Breast epithelium (tissue), 4 donors: ENCODE measurements around the gene GNB3. TPM values are rescaled to one million over a fixed set of nuclear protein-coding genes. Genes with fewer than 3 reads are reported as not detected.

ENCODE experiments used
- DNase-seq, 2 donors: peaks; one replicate each; pipeline ENCODE4 v3.0.0-alpha.2; 2019; ENCODE audit warnings: low spot score in 2 of 2
- H3K27ac ChIP-seq, 2 donors: fragments of 200-600 bp; sonication (generic) in 1 of 2; one replicate each; pipeline ENCODE4 v1.5.1; 2016 to 2019; ENCODE audit warnings: mild to moderate bottlenecking in 1 of 2
- H3K27me3 ChIP-seq, 2 donors: fragments of 200-600 bp; sonication (generic) in 1 of 2; one replicate each; pipeline versions ENCODE4 v1.5.1 to v1.6.0; 2017 to 2019; ENCODE audit warnings: control low read depth in 1 of 2, mild to moderate bottlenecking in 1 of 2
- H3K36me3 ChIP-seq: fragments of 200-600 bp; one replicate; pipeline ENCODE4 v1.5.1; 2019
- H3K4me1 ChIP-seq, 2 donors: fragments of 200-600 bp; sonication (generic); one replicate each; pipeline ENCODE4 v1.5.1; 2016 to 2019; ENCODE audit warnings: control low read depth in 1 of 2
- H3K4me3 ChIP-seq, 3 donors: fragments of 200-600 bp; sonication (generic); 1 replicate in 2 of 3; 2 replicates in 1 of 3; pipeline ENCODE4 v1.5.1; 2016 to 2019; ENCODE audit warnings: mild to moderate bottlenecking in 3 of 3, moderate library complexity in 2 of 3
- H3K9me3 ChIP-seq, 2 donors: fragments of 200-600 bp; sonication (generic) in 1 of 2; one replicate each; pipeline ENCODE4 v1.5.1; 2016 to 2019; ENCODE audit warnings: control low read depth in 1 of 2
- POLR2A ChIP-seq: fragments of 450-650 bp; IDR thresholded peaks from one replicate; pipeline ENCODE4 v1.6.1; 2016; ENCODE audit warnings: antibody characterized with exemption, mild to moderate bottlenecking, moderate library complexity
- POLR2AphosphoS5 ChIP-seq, 3 donors: sonication (generic); formaldehyde crosslinking; IDR thresholded peaks; one replicate each; pipeline ENCODE4 v1.6.1; 2017; ENCODE audit warnings: antibody characterized with exemption in 3 of 3
- intact Hi-C: fragments of 100-400 bp; cut with DNase I; formaldehyde crosslinking; loops from one replicate; pipeline ENCODE4 v1.15.1; 2023; ENCODE audit warnings: low total_unique reads
- total RNA-seq, 3 donors: library from RNA; depleted of rRNA; stranded (reverse); fragments of >200 nt; gene quantifications; one replicate each; pipeline ENCODE4 v1.1.0, GENCODE V29; 2016
- TF ChIP-seq, protein P1 (sequence below), 3 donors: fragments of 450-650 bp; IDR thresholded peaks; one replicate each; pipeline ENCODE4 v1.5.1; 2016 to 2017; ENCODE audit warnings: antibody characterized with exemption in 3 of 3, mild to moderate bottlenecking in 3 of 3, moderate library complexity in 3 of 3

GNB3 gene
- total RNA-seq, 3 donors from 2014 or later = 0.80 to 3.3 (median 2.2) TPM

DNA sequence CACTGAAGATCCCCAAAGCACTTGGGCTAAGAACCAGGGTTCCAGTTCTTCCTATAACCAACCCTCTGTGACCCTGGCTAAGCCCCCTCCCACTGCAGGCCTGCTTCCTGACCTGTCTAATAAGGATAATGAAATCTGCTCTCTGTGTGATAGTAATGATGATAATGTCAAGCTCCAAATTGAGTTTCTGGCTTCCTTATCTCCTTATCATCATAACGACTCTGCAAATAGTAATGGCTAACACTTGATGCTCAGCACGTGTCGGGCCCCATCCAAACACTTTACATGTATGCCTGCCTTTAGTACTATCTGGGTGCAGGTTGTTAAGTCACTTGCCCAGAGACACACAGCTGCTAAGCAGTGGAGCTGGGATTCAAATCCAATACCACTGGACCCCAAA lies 24.1 kb upstream of the GNB3 start:
- Histone ChIP-seq H3K9me3 (no peaks in the 10 kb centered on the region), H3K36me3 (no peaks in the 10 kb centered on the region), H3K27me3 (no peaks in the 10 kb centered on the region), H3K4me1 (no peaks in the 10 kb centered on the region), H3K27ac (no peak overlapping the region), H3K4me3 (no peak overlapping the region)
- intact Hi-C loops = no loop called here
- no peak for DNase-seq
- TF ChIP-seq, protein P1, sequence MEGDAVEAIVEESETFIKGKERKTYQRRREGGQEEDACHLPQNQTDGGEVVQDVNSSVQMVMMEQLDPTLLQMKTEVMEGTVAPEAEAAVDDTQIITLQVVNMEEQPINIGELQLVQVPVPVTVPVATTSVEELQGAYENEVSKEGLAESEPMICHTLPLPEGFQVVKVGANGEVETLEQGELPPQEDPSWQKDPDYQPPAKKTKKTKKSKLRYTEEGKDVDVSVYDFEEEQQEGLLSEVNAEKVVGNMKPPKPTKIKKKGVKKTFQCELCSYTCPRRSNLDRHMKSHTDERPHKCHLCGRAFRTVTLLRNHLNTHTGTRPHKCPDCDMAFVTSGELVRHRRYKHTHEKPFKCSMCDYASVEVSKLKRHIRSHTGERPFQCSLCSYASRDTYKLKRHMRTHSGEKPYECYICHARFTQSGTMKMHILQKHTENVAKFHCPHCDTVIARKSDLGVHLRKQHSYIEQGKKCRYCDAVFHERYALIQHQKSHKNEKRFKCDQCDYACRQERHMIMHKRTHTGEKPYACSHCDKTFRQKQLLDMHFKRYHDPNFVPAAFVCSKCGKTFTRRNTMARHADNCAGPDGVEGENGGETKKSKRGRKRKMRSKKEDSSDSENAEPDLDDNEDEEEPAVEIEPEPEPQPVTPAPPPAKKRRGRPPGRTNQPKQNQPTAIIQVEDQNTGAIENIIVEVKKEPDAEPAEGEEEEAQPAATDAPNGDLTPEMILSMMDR (IDR thresholded peaks at IDR 0.05) = no peak
- TF ChIP-seq POLR2A (no peak), POLR2AphosphoS5 (IDR thresholded peaks at IDR 0.05) (no peak)

GRCh38 chr12:6817098-6817497 lies 23.6 kb upstream of the GNB3 start:
- Histone ChIP-seq H3K27me3 (peaks cover 0 to 3% of the 10 kb centered on the region in 2 donors), H3K9me3 (no peaks in the 10 kb centered on the region), H3K4me1 (no peaks in the 10 kb centered on the region), H3K36me3 (no peaks in the 10 kb centered on the region), H3K4me3 (no peak overlapping the region), H3K27ac (no peak overlapping the region)
- intact Hi-C loops = no loop called here
- TF ChIP-seq, protein P1 (IDR thresholded peaks at IDR 0.05) = no peak
- TF ChIP-seq POLR2AphosphoS5 (IDR thresholded peaks at IDR 0.05) (no peak), POLR2A (no peak)
- no peak for DNase-seq

DNA sequence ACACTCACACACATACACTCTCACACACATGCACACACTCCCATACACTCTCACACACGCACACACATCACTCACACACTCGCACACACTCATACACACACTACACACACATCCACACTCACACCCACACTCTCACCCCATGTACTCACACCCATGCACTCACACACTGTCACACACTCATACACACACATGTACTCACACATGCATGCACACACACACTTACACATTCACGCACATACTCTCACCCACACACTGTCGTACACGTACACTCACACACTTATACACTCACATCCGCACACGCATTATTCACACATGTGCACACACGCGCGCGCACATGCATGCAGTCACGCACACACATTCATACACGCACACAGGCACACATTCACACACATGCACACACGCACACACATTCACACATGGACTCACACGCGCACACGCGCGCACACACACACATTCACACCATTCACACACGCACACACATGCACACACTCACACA lies 23.0 kb upstream of the GNB3 start:
- no peak overlapping the region for H3K4me3 ChIP-seq
- no peak overlapping the region for H3K27ac ChIP-seq
- no peaks in the 10 kb centered on the region for H3K36me3 ChIP-seq
- peaks cover 0 to 6% of the 10 kb centered on the region in 2 donors for H3K27me3 ChIP-seq
- intact Hi-C loops = no loop called here
- no peaks in the 10 kb centered on the region for H3K9me3 ChIP-seq
- DNase-seq = no peak
- H3K4me1 ChIP-seq = no peaks in the 10 kb centered on the region
- TF ChIP-seq, protein P1 (IDR thresholded peaks at IDR 0.05) = no peak
- no peak for TF ChIP-seq POLR2AphosphoS5 (IDR thresholded peaks at IDR 0.05)

DNA sequence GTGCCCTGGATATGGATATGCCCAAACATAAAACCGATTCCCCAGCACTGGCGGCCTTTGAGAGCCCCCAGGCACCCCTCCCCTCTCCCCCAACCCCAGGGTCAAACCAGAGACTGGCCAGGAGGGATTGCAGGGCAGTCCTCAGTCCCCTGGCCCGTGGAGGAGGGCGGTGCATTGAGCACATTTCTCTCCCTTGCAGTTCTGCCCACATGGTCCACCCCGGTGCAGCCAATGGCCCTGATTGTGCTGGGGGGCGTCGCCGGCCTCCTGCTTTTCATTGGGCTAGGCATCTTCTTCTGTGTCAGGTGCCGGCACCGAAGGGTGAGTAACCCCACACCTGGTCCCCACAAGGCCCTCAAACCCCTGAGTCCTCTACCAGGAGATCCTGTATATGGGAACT lies 22.5 kb upstream of the GNB3 start:
- H3K4me1 ChIP-seq = no peaks in the 10 kb centered on the region
- intact Hi-C loops = no loop called here
- TF ChIP-seq, protein P1 (IDR thresholded peaks at IDR 0.05) = no peak
- TF ChIP-seq POLR2AphosphoS5 (IDR thresholded peaks at IDR 0.05) = no peak
- no peak for TF ChIP-seq POLR2A

DNA sequence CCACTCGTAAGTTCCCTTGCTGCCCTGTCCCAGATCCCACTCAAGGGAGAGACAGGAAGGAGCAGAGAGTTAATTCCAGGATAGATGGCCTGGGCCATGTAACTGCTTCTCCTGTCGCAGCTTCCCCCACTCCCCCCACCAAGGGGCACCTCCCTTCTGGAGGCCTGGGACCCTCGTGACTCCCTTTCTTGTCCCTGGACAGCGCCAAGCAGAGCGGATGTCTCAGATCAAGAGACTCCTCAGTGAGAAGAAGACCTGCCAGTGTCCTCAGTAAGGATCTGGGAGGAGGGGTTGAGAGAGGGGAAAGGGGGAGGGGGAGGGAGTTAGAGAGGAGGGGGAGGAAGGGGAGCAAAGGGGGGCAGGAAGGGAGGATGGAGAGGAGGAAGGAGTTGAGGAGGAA lies 22.1 kb upstream of the GNB3 start:
- no peak overlapping the region for H3K27ac ChIP-seq
- no peaks in the 10 kb centered on the region for H3K9me3 ChIP-seq
- intact Hi-C loops = no loop called here
- TF ChIP-seq POLR2AphosphoS5 (IDR thresholded peaks at IDR 0.05) (no peak), POLR2A (no peak)
- H3K4me3 ChIP-seq = no peak overlapping the region
- no peak for DNase-seq
- H3K27me3 ChIP-seq = peaks cover 3 to 12% of the 10 kb centered on the region in 2 donors
- H3K4me1 ChIP-seq = no peaks in the 10 kb centered on the region
- H3K36me3 ChIP-seq = no peaks in the 10 kb centered on the region

More for the DNA sequence above, 22.5 kb upstream of the GNB3 start:
- H3K27me3 ChIP-seq = peaks cover 0 to 8% of the 10 kb centered on the region in 2 donors
- no peak overlapping the region for H3K27ac ChIP-seq
- no peaks in the 10 kb centered on the region for H3K9me3 ChIP-seq
- H3K36me3 ChIP-seq = no peaks in the 10 kb centered on the region
- no peak overlapping the region for H3K4me3 ChIP-seq
- DNase-seq = no peak
